ENCODE measurements around the gene DGAT2L6.
A peak's percentile ranks its signal among the peaks of the same experiment; 100 is the strongest.

The DGAT2L6 gene

DNA sequence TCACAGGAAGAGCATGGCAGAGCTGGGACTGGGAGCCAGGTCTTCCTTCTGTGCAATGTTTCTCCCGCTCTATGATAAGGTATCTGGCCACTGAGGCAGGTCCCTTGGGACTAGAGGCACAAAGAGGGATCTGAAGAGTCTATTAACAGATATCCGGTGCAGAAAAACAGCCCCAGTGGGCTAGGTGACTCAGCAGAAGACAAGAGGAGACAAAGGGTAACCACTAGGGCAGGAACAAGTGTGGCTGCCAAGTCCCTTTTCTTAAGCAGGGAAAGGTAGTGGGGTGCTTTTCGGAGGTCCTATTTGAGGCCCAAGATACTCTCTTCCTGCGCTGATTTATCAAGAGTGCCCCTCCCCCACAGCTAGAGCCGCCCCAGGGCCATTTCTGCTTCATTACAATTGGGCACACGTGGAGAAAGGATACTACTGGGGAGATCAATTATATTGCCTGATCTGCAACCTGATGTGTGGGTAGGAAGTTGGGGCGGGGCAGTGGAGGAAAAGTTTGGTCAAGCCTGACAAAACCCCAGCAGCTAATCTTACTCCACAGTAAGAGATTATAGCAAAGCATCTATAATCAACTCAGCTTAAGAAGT lies at the start of gene DGAT2L6:
TSS of gene DGAT2L6 (plus strand) at position 546 of the 596 bp plus-strand sequence. CDS start 100 bp downstream, outside the sequence.
- DNase-seq: no peak

GRCh38 chrX:70128071-70128470 lies 49.2 kb upstream of the DGAT2L6 start:
- no peak for DNase-seq

GRCh38 chrX:70129816-70130215 lies 47.5 kb upstream of the DGAT2L6 start:
- DNase-seq: no peak

DNA sequence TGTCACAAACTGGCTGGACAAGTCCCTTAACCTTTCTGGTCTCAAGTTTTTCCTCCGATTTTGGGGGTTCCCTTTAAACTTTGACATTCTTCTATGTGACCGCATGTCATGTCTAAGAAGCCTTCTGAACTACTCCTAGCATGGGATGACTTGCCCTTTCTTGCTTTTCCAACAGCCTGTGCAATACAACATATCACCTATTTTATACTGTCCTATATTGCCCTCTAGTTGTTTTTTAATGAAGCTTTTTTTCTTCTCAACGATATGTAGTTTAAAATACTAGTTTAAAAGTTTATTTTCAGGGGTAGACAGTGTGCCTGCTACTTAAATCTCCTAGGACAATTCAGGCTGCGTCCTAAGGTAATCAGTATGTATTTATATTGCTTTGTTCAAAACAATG lies 45.1 kb upstream of the DGAT2L6 start:
- no peak for DNase-seq

DNA sequence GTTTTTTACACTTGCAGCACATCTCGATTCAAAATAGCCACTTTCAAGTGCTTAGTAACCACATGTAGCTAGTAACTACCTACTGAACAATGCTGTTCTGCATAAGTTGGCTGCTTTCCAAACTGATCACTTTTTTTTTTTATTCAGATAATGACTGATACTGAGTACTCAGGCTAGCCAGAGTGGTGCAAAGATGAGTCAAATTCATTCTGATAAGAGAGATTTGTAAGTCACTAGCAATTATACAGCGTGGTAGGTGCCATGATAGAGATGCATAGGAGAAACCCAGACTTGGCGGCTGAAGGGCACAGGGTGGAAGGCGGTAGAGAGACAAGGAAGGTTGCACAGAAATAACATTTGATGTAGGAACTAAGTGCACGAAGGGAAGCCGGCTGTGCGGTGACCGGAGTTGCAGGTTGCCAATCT lies 44.4 kb upstream of the DGAT2L6 start:
- DNase-seq: no peak

- peak; percentile 27 to 51 (median 38) for DNase-seq
Measured at GRCh38 chrX:70133303-70134115, 43.8 kb upstream of the DGAT2L6 start, which contains the start of gene IGBP1. IGBP1 (plus strand) TSS chrX:70133447; CDS start chrX:70133948, 501 bp downstream.

GRCh38 chrX:70134116-70134477 lies 43.2 kb upstream of the DGAT2L6 start:
- DNase-seq: no peak

GRCh38 chrX:70138622-70139021 lies 38.7 kb upstream of the DGAT2L6 start:
- no peak for DNase-seq

DNA sequence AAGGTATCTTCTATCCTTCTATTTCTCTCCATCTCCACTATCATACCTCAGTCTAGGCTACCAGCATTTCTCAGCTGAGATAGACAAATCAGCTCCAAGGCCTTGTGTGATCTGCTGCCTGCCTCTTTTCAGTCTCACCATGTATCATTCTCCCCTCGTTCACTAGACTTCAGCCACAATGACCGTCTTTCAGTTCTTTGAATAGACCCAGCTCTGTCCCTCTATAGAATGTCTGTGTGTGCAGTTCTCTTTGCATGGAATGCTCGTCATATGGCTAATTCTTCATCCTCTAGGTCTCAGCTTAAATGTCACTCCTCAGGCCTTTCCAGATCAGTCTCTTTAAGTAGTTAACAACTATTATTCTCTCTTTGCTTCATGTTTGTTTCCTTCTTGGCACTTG lies 37.5 kb upstream of the DGAT2L6 start:
- DNase-seq: no peak

DNA sequence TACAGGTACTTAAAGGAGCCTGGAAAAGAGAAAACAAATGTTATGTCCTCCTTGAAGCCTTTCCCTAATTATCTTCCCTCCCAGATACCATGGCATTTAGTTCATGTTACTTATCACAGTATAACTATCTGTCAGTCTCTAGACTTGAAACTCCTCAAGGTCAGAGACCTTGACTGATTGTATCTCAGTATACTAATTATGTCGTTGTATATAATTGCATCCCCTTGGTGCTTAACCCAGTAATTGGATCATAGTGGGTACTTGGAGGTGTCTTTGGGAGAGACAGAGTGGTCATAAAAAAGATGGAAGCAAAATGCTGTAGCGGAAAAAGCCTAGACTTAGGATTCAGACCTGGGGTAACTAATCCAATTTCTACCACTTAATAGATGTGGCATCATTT lies 35.9 kb upstream of the DGAT2L6 start:
- no peak for DNase-seq

GRCh38 chrX:70166601-70167590 lies 10.4 kb upstream of the DGAT2L6 start:
- DNase-seq: no peak

GRCh38 chrX:70168238-70169188 lies 8.8 kb upstream of the DGAT2L6 start:
- DNase-seq: no peak

- DNase-seq: no peak
Measured at GRCh38 chrX:70169281-70169680, 8.0 kb upstream of the DGAT2L6 start.

GRCh38 chrX:70171624-70172023 lies 5.7 kb upstream of the DGAT2L6 start:
- DNase-seq: no peak

GRCh38 chrX:70172221-70172620 lies 5.1 kb upstream of the DGAT2L6 start:
- DNase-seq: no peak

DNA sequence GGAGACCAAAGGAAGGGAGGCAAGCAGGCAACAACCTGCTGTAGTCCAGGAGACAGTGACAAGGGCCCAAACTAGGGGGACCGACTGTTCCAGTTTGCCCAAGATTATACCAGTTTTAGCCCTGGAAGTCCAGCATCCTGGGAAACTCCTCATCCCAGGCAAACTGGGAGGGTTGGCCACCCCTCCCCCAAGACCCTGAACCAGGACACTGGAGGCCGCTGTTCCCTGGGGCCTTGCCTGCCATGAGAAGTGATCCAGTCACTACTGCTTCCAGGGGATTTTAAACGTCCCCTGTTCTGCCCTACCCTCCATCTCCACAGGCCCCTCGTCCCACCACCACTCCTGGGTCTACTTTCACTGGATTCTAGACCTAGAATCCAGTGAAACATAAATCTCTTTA lies 4.3 kb upstream of the DGAT2L6 start:
- no peak for DNase-seq

- no peak for DNase-seq
Measured at GRCh38 chrX:70174754-70175153, 2.5 kb upstream of the DGAT2L6 start.

DNA sequence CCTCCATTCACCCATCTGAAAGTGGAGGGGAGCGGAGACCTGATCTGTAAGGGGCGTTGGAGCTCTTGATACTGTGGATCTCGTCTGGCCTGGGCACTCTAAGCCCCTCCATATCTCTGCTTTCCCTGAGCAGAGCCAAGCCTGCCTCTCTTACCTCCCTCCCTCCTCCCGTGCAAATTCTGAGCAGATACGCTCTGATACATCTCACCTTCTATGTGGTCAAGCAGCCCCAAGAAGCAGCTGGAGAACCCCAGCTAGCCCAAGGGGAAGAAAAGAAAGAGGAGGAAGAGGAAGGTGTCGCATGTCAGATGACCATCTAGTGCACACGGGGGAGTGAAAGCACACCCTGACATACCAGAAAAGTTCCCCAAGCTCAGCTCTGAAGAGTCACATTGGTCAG lies 1.9 kb upstream of the DGAT2L6 start:
- no peak for DNase-seq

GRCh38 chrX:70183091-70183490 lies 5.8 kb downstream of the DGAT2L6 start:
- DNase-seq: no peak

DNA sequence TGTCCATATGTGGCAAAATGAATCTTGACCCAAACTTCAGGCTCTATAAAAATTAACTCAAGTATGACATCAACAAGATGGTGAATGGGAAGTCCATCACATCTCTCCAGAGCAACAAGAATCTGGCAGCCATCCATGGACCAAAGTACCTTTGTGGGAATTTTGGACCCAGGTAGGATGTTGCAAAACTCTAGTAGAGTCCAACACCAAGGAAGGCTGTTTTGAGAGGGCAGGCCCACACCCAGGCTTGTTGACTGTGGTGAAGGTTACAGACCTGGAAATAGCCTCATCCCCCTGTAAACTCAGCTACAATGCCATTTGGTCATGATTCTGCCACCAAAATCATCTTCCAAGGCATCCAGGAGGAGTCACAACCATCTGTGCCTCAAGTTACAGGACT lies 12.9 kb downstream of the DGAT2L6 start:
- DNase-seq: no peak

- DNase-seq: peak in 3 of 4 experiments; percentile 10 to 19 (median 10)
Measured at GRCh38 chrX:70196961-70197720, 19.9 kb downstream of the DGAT2L6 start.
